ENCODE data around the gene SLC12A1. TPM values are rescaled to one million over a fixed set of nuclear protein-coding genes. Genes with fewer than 3 reads are reported as not detected.

The SLC12A1 gene
- total and polyA plus RNA-seq, 5 donors from 2014 or later = not detected

- no peaks in the 10 kb centered on the region for H3K9me3 Mint-ChIP-seq
- no peak overlapping the region for H3K4me3 ChIP-seq (ENCODE audit: low read depth, low read length)
- H3K36me3 Mint-ChIP-seq = peaks cover 14% of the 10 kb centered on the region
- H3K36me3 ChIP-seq (ENCODE audit: control insufficient read depth, insufficient read depth, low read length) = peaks cover 12% of the 10 kb centered on the region
- H3K27ac Mint-ChIP-seq = no peak overlapping the region
- no peaks in the 10 kb centered on the region for H3K27me3 ChIP-seq (ENCODE audit: control insufficient read depth, insufficient read depth, low read length)
- no peaks in the 10 kb centered on the region for H3K9me3 ChIP-seq (ENCODE audit: control insufficient read depth in 2 of 2, low read length in 2 of 2)
- peaks cover 4% of the 10 kb centered on the region for H3K27me3 Mint-ChIP-seq
- no peak for ATAC-seq (ENCODE audit: low read depth in 2 of 2)
- H3K27ac ChIP-seq (ENCODE audit: insufficient read depth, low read length, poor library complexity, severe bottlenecking) = no peak overlapping the region
- H3K4me3 Mint-ChIP-seq = peak overlapping the region in 1 of 4 donors; percentile 58
- H3K4me1 Mint-ChIP-seq = peaks cover 22 to 31% (median 26%) of the 10 kb centered on the region in 4 donors
- peaks cover 17% of the 10 kb centered on the region for H3K4me1 ChIP-seq (ENCODE audit: control insufficient read depth, insufficient read depth, low read length, poor library complexity, severe bottlenecking)
- DNase-seq = no peak
These were observed 128.2 kb downstream of the SLC12A1 start for GRCh38 chr15:48334260-48334659.

GRCh38 chr15:48336940-48337339 lies 130.8 kb downstream of the SLC12A1 start:
- Mint-ChIP-seq H3K27me3 (no peaks in the 10 kb centered on the region), H3K4me1 (peaks cover 16 to 28% (median 23%) of the 10 kb centered on the region in 4 donors), H3K27ac (peak overlapping the region in 1 of 3 donors; percentile 33), H3K4me3 (peak overlapping the region in 1 of 4 donors; percentile 47), H3K36me3 (peaks cover 20% of the 10 kb centered on the region), H3K9me3 (no peaks in the 10 kb centered on the region)
- peaks cover 10% of the 10 kb centered on the region for H3K4me1 ChIP-seq (ENCODE audit: control insufficient read depth, insufficient read depth, low read length, poor library complexity, severe bottlenecking)
- DNase-seq (peak in 1 of 3 donors; percentile 40), ATAC-seq (ENCODE audit: low read depth in 2 of 2) (peak in 1 of 2 donors; percentile 23)
- H3K27ac ChIP-seq (ENCODE audit: insufficient read depth, low read length, poor library complexity, severe bottlenecking) = no peak overlapping the region
- no peaks in the 10 kb centered on the region for H3K9me3 ChIP-seq (ENCODE audit: control insufficient read depth in 2 of 2, low read length in 2 of 2)
- H3K36me3 ChIP-seq (ENCODE audit: control insufficient read depth, insufficient read depth, low read length) = peaks cover 17% of the 10 kb centered on the region
- H3K4me3 ChIP-seq (ENCODE audit: low read depth, low read length) = no peak overlapping the region
- no peaks in the 10 kb centered on the region for H3K27me3 ChIP-seq (ENCODE audit: control insufficient read depth, insufficient read depth, low read length)

- Histone ChIP-seq H3K4me3 (ENCODE audit: low read depth, low read length) (no peak overlapping the region), H3K36me3 (ENCODE audit: control insufficient read depth, insufficient read depth, low read length) (peaks cover 17% of the 10 kb centered on the region), H3K9me3 (ENCODE audit: control insufficient read depth in 2 of 2, low read length in 2 of 2) (no peaks in the 10 kb centered on the region), H3K27me3 (ENCODE audit: control insufficient read depth, insufficient read depth, low read length) (no peaks in the 10 kb centered on the region), H3K4me1 (ENCODE audit: control insufficient read depth, insufficient read depth, low read length, poor library complexity, severe bottlenecking) (peaks cover 4% of the 10 kb centered on the region), H3K27ac (ENCODE audit: insufficient read depth, low read length, poor library complexity, severe bottlenecking) (no peak overlapping the region)
- ATAC-seq (ENCODE audit: low read depth in 2 of 2) = no peak
- no peak for DNase-seq
- peak overlapping the region in 2 of 3 donors; percentile 9 to 20 for H3K27ac Mint-ChIP-seq
- H3K36me3 Mint-ChIP-seq = peaks cover 20% of the 10 kb centered on the region
- H3K4me3 Mint-ChIP-seq = no peak overlapping the region
- no peaks in the 10 kb centered on the region for H3K9me3 Mint-ChIP-seq
- H3K27me3 Mint-ChIP-seq = no peaks in the 10 kb centered on the region
- peaks cover 15 to 25% (median 21%) of the 10 kb centered on the region in 4 donors for H3K4me1 Mint-ChIP-seq
These were observed 131.5 kb downstream of the SLC12A1 start for GRCh38 chr15:48337607-48338006.

GRCh38 chr15:48340111-48340510 lies 134.0 kb downstream of the SLC12A1 start:
- Histone ChIP-seq H3K27ac (ENCODE audit: insufficient read depth, low read length, poor library complexity, severe bottlenecking) (no peak overlapping the region), H3K4me3 (ENCODE audit: low read depth, low read length) (no peak overlapping the region), H3K9me3 (ENCODE audit: control insufficient read depth in 2 of 2, low read length in 2 of 2) (no peaks in the 10 kb centered on the region), H3K4me1 (ENCODE audit: control insufficient read depth, insufficient read depth, low read length, poor library complexity, severe bottlenecking) (no peaks in the 10 kb centered on the region), H3K27me3 (ENCODE audit: control insufficient read depth, insufficient read depth, low read length) (no peaks in the 10 kb centered on the region), H3K36me3 (ENCODE audit: control insufficient read depth, insufficient read depth, low read length) (peaks cover 20% of the 10 kb centered on the region)
- H3K4me1 Mint-ChIP-seq = peaks cover 7 to 13% (median 11%) of the 10 kb centered on the region in 4 donors
- ATAC-seq (ENCODE audit: low read depth in 2 of 2) (no peak), DNase-seq (no peak)
- H3K4me3 Mint-ChIP-seq = peak overlapping the region in 1 of 4 donors; percentile 44
- peak overlapping the region in 2 of 3 donors; percentile 25 to 78 for H3K27ac Mint-ChIP-seq
- peaks cover 16% of the 10 kb centered on the region for H3K36me3 Mint-ChIP-seq
- H3K27me3 Mint-ChIP-seq = no peaks in the 10 kb centered on the region
- H3K9me3 Mint-ChIP-seq = no peaks in the 10 kb centered on the region

- H3K4me3 Mint-ChIP-seq = no peak overlapping the region
- Histone ChIP-seq H3K4me3 (ENCODE audit: low read depth, low read length) (no peak overlapping the region), H3K9me3 (ENCODE audit: control insufficient read depth in 2 of 2, low read length in 2 of 2) (no peaks in the 10 kb centered on the region), H3K36me3 (ENCODE audit: control insufficient read depth, insufficient read depth, low read length) (peaks cover 15% of the 10 kb centered on the region), H3K27ac (ENCODE audit: insufficient read depth, low read length, poor library complexity, severe bottlenecking) (no peak overlapping the region), H3K27me3 (ENCODE audit: control insufficient read depth, insufficient read depth, low read length) (no peaks in the 10 kb centered on the region), H3K4me1 (ENCODE audit: control insufficient read depth, insufficient read depth, low read length, poor library complexity, severe bottlenecking) (no peaks in the 10 kb centered on the region)
- no peaks in the 10 kb centered on the region for H3K9me3 Mint-ChIP-seq
- ATAC-seq (ENCODE audit: low read depth in 2 of 2) (no peak), DNase-seq (no peak)
- H3K4me1 Mint-ChIP-seq = peaks cover 0 to 12% (median 6%) of the 10 kb centered on the region in 4 donors
- H3K36me3 Mint-ChIP-seq = peaks cover 10% of the 10 kb centered on the region
- H3K27me3 Mint-ChIP-seq = no peaks in the 10 kb centered on the region
- peak overlapping the region in 1 of 3 donors; percentile 37 for H3K27ac Mint-ChIP-seq
These were observed 137.8 kb downstream of the SLC12A1 start for GRCh38 chr15:48343865-48344264.

GRCh38 chr15:48345516-48345915 lies 139.4 kb downstream of the SLC12A1 start:
- Mint-ChIP-seq H3K27ac (peak overlapping the region in 1 of 3 donors; percentile 51), H3K9me3 (no peaks in the 10 kb centered on the region), H3K27me3 (no peaks in the 10 kb centered on the region), H3K36me3 (peaks cover 6% of the 10 kb centered on the region), H3K4me1 (peaks cover 0 to 7% (median 1%) of the 10 kb centered on the region in 4 donors), H3K4me3 (no peak overlapping the region)
- no peaks in the 10 kb centered on the region for H3K4me1 ChIP-seq (ENCODE audit: control insufficient read depth, insufficient read depth, low read length, poor library complexity, severe bottlenecking)
- ATAC-seq (ENCODE audit: low read depth in 2 of 2) (no peak), DNase-seq (no peak)
- no peak overlapping the region for H3K4me3 ChIP-seq (ENCODE audit: low read depth, low read length)
- peaks cover 14% of the 10 kb centered on the region for H3K36me3 ChIP-seq (ENCODE audit: control insufficient read depth, insufficient read depth, low read length)
- no peaks in the 10 kb centered on the region for H3K9me3 ChIP-seq (ENCODE audit: control insufficient read depth in 2 of 2, low read length in 2 of 2)
- no peak overlapping the region for H3K27ac ChIP-seq (ENCODE audit: insufficient read depth, low read length, poor library complexity, severe bottlenecking)
- H3K27me3 ChIP-seq (ENCODE audit: control insufficient read depth, insufficient read depth, low read length) = no peaks in the 10 kb centered on the region

GRCh38 chr15:48352474-48353072 lies 146.5 kb downstream of the SLC12A1 start:
- H3K4me3 Mint-ChIP-seq = peak overlapping the region in 1 of 4 donors; percentile 33
- peak; percentile 24 to 73 (median 46) for DNase-seq

More at GRCh38 chr15:48352474-48353072, 146.5 kb downstream of the SLC12A1 start:
- Histone ChIP-seq H3K36me3 (ENCODE audit: control insufficient read depth, insufficient read depth, low read length) (no peaks in the 10 kb centered on the region), H3K9me3 (ENCODE audit: control insufficient read depth in 2 of 2, low read length in 2 of 2) (no peaks in the 10 kb centered on the region), H3K4me1 (ENCODE audit: control insufficient read depth, insufficient read depth, low read length, poor library complexity, severe bottlenecking) (peaks cover 4% of the 10 kb centered on the region), H3K4me3 (ENCODE audit: low read depth, low read length) (no peak overlapping the region), H3K27ac (ENCODE audit: insufficient read depth, low read length, poor library complexity, severe bottlenecking) (no peak overlapping the region), H3K27me3 (ENCODE audit: control insufficient read depth, insufficient read depth, low read length) (peaks cover 2% of the 10 kb centered on the region)
- Mint-ChIP-seq H3K27me3 (peaks cover 6% of the 10 kb centered on the region), H3K4me1 (peaks cover 0 to 11% (median 2%) of the 10 kb centered on the region in 4 donors), H3K9me3 (peaks cover 0 to 2% (median 0%) of the 10 kb centered on the region in 7 donors), H3K27ac (no peak overlapping the region), H3K36me3 (no peaks in the 10 kb centered on the region)
- peak; percentile 62 to 78 for ATAC-seq (ENCODE audit: low read depth in 2 of 2)
